Measurements from ENCODE around the gene MDC1. TPM values are rescaled to one million over a fixed set of nuclear protein-coding genes. Genes with fewer than 3 reads are reported as not detected.

The MDC1 gene
- total and polyA plus RNA-seq, 2 of the 13 experiments (the other 11 are each of a cell fraction or from before 2014, with no cell fraction given) = 8.4 to 14.0 TPM

DNA sequence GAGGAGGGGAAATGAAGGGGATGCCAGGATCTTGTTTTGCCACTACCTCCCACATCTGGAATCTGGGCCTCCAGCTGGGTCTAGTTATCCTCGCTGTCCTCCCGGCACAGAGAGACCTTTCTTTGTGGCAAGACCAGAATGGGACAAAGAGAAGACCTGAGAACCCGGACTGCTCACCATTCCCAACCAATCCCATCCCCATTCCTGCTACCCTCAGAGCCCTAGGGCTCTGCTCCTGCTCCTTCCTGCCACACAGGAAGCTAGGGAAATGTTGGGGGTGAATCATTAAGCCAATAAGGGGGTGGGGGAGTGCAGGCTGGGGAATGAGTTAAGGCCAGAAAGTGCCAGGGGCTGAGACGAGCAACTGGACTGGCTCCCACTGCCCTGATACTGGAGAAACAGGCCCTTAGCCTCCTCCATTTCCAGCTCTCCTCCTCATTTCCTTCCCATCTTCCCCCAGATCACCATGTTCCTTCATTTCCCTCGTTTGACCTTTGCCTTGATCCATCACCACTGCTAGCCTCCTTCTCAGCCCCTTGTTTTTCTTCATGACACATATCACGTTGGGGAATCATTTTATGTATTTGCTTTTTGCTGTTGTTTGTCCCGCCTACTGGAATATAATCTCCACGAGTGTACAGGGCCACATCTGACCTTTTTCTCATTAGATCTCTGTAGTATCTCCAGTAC lies 31.9 kb upstream of the MDC1 start (continued):
- TF ChIP-seq, protein P1, sequence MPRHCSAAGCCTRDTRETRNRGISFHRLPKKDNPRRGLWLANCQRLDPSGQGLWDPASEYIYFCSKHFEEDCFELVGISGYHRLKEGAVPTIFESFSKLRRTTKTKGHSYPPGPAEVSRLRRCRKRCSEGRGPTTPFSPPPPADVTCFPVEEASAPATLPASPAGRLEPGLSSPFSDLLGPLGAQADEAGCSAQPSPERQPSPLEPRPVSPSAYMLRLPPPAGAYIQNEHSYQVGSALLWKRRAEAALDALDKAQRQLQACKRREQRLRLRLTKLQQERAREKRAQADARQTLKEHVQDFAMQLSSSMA (CRISPR knock-in tag; IDR thresholded peaks at IDR 0.05) = peak; percentile 80; the same call in 1 of the 2 replicates
- TF ChIP-seq ETV5 (CRISPR knock-in tag; IDR thresholded peaks at IDR 0.05; ENCODE audit: borderline replicate concordance) (peak; percentile 89; the same call in 1 of the 2 replicates), ZSCAN25 (CRISPR knock-in tag; IDR thresholded peaks at IDR 0.05) (no peak; the same call in 1 of the 2 replicates), ZSCAN21 (CRISPR knock-in tag; IDR thresholded peaks at IDR 0.05; ENCODE audit: borderline replicate concordance) (peak; percentile 45), CHCHD3 (CRISPR knock-in tag; IDR thresholded peaks at IDR 0.05) (no peak), ZNF652 (CRISPR knock-in tag; IDR thresholded peaks at IDR 0.05; ENCODE audit: borderline replicate concordance, low read depth) (peak; percentile 27; the same call in 1 of the 2 replicates), ZSCAN29 (CRISPR knock-in tag; conservative IDR thresholded peaks at IDR 0.05) (peak; percentile 38), TAF15 (IDR thresholded peaks at IDR 0.05; ENCODE audit: low read depth, low read length, poor library complexity, severe bottlenecking) (no peak), ZNF124 (CRISPR knock-in tag; IDR thresholded peaks at IDR 0.05) (0 out of 2 replicates have a peak, but pooled peaks have one; percentile 4), FOXK1 (CRISPR knock-in tag; IDR thresholded peaks at IDR 0.05; ENCODE audit: borderline replicate concordance, low read depth) (no peak), ERF (CRISPR knock-in tag; IDR thresholded peaks at IDR 0.05) (0 out of 2 replicates have a peak, but pooled peaks have one; percentile 39), PLRG1 (conservative IDR thresholded peaks at IDR 0.05) (no peak), RBFOX2 (IDR thresholded peaks at IDR 0.05; ENCODE audit: low read depth, low read length) (peak; percentile 81), SRY (CRISPR knock-in tag; IDR thresholded peaks at IDR 0.05) (0 out of 2 replicates have a peak, but pooled peaks have one; percentile 71), KLF6 (CRISPR knock-in tag; IDR thresholded peaks at IDR 0.05) (peak; percentile 25), ZNF24 (IDR thresholded peaks at IDR 0.05) (no peak), MEIS2 (CRISPR knock-in tag; IDR thresholded peaks at IDR 0.05) (peak; percentile 61; the same call in 1 of the 2 replicates), ZNF207 (IDR thresholded peaks at IDR 0.05; ENCODE audit: borderline replicate concordance) (no peak), ZNF446 (CRISPR knock-in tag; IDR thresholded peaks at IDR 0.05) (peak; percentile 44; the same call in 1 of the 2 replicates)
- TF ChIP-seq, protein P2, sequence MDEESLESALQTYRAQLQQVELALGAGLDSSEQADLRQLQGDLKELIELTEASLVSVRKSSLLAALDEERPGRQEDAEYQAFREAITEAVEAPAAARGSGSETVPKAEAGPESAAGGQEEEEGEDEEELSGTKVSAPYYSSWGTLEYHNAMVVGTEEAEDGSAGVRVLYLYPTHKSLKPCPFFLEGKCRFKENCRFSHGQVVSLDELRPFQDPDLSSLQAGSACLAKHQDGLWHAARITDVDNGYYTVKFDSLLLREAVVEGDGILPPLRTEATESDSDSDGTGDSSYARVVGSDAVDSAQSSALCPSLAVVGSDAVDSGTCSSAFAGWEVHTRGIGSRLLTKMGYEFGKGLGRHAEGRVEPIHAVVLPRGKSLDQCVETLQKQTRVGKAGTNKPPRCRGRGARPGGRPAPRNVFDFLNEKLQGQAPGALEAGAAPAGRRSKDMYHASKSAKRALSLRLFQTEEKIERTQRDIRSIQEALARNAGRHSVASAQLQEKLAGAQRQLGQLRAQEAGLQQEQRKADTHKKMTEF (CRISPR knock-in tag; IDR thresholded peaks at IDR 0.05) = peak; percentile 26; the same call in 1 of the 2 replicates
- TF ChIP-seq, protein P3, sequence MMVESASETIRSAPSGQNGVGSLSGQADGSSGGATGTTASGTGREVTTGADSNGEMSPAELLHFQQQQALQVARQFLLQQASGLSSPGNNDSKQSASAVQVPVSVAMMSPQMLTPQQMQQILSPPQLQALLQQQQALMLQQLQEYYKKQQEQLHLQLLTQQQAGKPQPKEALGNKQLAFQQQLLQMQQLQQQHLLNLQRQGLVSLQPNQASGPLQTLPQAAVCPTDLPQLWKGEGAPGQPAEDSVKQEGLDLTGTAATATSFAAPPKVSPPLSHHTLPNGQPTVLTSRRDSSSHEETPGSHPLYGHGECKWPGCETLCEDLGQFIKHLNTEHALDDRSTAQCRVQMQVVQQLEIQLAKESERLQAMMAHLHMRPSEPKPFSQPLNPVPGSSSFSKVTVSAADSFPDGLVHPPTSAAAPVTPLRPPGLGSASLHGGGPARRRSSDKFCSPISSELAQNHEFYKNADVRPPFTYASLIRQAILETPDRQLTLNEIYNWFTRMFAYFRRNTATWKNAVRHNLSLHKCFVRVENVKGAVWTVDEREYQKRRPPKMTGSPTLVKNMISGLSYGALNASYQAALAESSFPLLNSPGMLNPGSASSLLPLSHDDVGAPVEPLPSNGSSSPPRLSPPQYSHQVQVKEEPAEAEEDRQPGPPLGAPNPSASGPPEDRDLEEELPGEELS (CRISPR knock-in tag; IDR thresholded peaks at IDR 0.05) = peak; percentile 47
- TF ChIP-seq, protein P4, sequence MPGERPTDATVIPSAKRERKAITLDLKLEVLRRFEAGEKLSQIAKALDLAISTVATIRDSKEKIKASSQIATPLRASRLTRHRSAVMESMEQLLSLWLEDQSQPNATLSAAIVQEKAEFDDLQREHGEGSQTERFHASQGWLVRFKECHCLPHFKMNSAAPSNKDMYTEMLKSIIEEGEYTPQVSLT (CRISPR knock-in tag; IDR thresholded peaks at IDR 0.05; ENCODE audit: borderline replicate concordance, low read depth) = no peak
- TF ChIP-seq, protein P5, sequence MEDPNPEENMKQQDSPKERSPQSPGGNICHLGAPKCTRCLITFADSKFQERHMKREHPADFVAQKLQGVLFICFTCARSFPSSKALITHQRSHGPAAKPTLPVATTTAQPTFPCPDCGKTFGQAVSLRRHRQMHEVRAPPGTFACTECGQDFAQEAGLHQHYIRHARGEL (CRISPR knock-in tag; IDR thresholded peaks at IDR 0.05) = no peak

Measured in HepG2 (cell line).